GM12878 (cell line): ENCODE data around the gene KMT2E.

Experiments used
- CTCF ChIP-seq, 3 experiments: IDR thresholded peaks in 2 of 3; conservative IDR thresholded peaks in 1 of 3; 2 replicates each; pipeline ENCODE4 v1.5.1; 2011; ENCODE audit warnings: low read depth in 3 of 3, low read length in 3 of 3, mild to moderate bottlenecking in 3 of 3, control low read depth in 2 of 3, moderate library complexity in 2 of 3, inconsistent platforms in 1 of 3, mixed read lengths in 1 of 3; ENCODE audit not compliant: control insufficient read depth in 2 of 3, insufficient read depth in 1 of 3; ENCODE audit errors: extremely low read depth in 1 of 3
- CUX1 ChIP-seq: IDR thresholded peaks from 2 replicates; pipeline ENCODE4 v1.6.1; 2012; ENCODE audit warnings: improper control_type of control experiment, low read depth, low read length; ENCODE audit not compliant: insufficient replicate concordance
- NRF1 ChIP-seq: conservative IDR thresholded peaks from 2 replicates; pipeline ENCODE4 v1.6.1; 2011; ENCODE audit warnings: mild to moderate bottlenecking, low read depth, low read length, improper control_type of control experiment

- TF ChIP-seq CTCF (IDR thresholded peaks at IDR 0.05 in 2 of 3, conservative IDR thresholded peaks at IDR 0.05 in 1 of 3; ENCODE audit: control insufficient read depth in 2 of 3, extremely low read depth in 1 of 3, insufficient read depth in 1 of 3, low read depth in 3 of 3, low read length in 3 of 3) (no peak), NRF1 (no peak), CUX1 (no peak)
These were observed 13.8 kb upstream of the KMT2E start for GRCh38 chr7:105000200-105000599.
